HG03039 (cell line): ENCODE data around the gene RFX4.
"Not testable (repeated sequence)": the region's sequence is repeated elsewhere in the genome, so short reads cannot be mapped to it uniquely, and the experiment has no call there.

ENCODE experiments used
- ATAC-seq: cut with Tn5 transposase; IDR thresholded peaks from one replicate; pipeline ENCODE4 v1.9.1; 2021; ENCODE audit warnings: mild to moderate bottlenecking, moderate library complexity; ENCODE audit not compliant: unreplicated experiment

RFX4 gene

GRCh38 chr12:106685381-106685780, 102.6 kb downstream of the RFX4 start:
- ATAC-seq, result no peak

- ATAC-seq, result no peak
Measured at GRCh38 chr12:106687672-106688071, 104.9 kb downstream of the RFX4 start.

- no peak for ATAC-seq
Measured at GRCh38 chr12:106690569-106691305, 107.9 kb downstream of the RFX4 start.

GRCh38 chr12:106692033-106692432, 109.2 kb downstream of the RFX4 start:
- ATAC-seq, result not testable (repeated sequence)

- ATAC-seq, result no peak
Measured at GRCh38 chr12:106692896-106693820, 110.4 kb downstream of the RFX4 start.

GRCh38 chr12:106696071-106696470, 113.3 kb downstream of the RFX4 start:
- no peak for ATAC-seq

GRCh38 chr12:106696681-106697417, 114.0 kb downstream of the RFX4 start:
- no peak for ATAC-seq

GRCh38 chr12:106704081-106704480, 121.3 kb downstream of the RFX4 start:
- no peak for ATAC-seq

- no peak for ATAC-seq
Measured at GRCh38 chr12:106705971-106706370, 123.2 kb downstream of the RFX4 start.

GRCh38 chr12:106709068-106709511, 126.3 kb downstream of the RFX4 start:
- no peak for ATAC-seq

GRCh38 chr12:106710143-106710893, 127.5 kb downstream of the RFX4 start:
- no peak for ATAC-seq

- ATAC-seq, result no peak
Measured at GRCh38 chr12:106711316-106711715, 128.5 kb downstream of the RFX4 start.

- ATAC-seq, result no peak
Measured at GRCh38 chr12:106712768-106713167, 130.0 kb downstream of the RFX4 start.

GRCh38 chr12:106714926-106715325, 132.1 kb downstream of the RFX4 start:
- no peak for ATAC-seq

- no peak for ATAC-seq
Measured at GRCh38 chr12:106715582-106715981, 132.8 kb downstream of the RFX4 start.

GRCh38 chr12:106717673-106718072, 134.9 kb downstream of the RFX4 start:
- no peak for ATAC-seq

- ATAC-seq, result no peak
Measured at GRCh38 chr12:106719879-106720278, 137.1 kb downstream of the RFX4 start.

GRCh38 chr12:106720696-106721095, 137.9 kb downstream of the RFX4 start:
- ATAC-seq, result no peak

GRCh38 chr12:106721915-106722314, 139.1 kb downstream of the RFX4 start:
- ATAC-seq, result no peak

- ATAC-seq, result no peak
Measured at GRCh38 chr12:106722837-106723236, 140.0 kb downstream of the RFX4 start.
